SK-N-DZ (cell line): Measurements from ENCODE around the gene DSCAML1.
"Not testable (repeated sequence)": the region's sequence is repeated elsewhere in the genome, so short reads cannot be mapped to it uniquely, and the experiment has no call there.

Experiments
- DNase-seq: peaks from one replicate; pipeline ENCODE4 v3.0.0-alpha.2; 2015; ENCODE audit warnings: low spot score

The DSCAML1 gene

DNA sequence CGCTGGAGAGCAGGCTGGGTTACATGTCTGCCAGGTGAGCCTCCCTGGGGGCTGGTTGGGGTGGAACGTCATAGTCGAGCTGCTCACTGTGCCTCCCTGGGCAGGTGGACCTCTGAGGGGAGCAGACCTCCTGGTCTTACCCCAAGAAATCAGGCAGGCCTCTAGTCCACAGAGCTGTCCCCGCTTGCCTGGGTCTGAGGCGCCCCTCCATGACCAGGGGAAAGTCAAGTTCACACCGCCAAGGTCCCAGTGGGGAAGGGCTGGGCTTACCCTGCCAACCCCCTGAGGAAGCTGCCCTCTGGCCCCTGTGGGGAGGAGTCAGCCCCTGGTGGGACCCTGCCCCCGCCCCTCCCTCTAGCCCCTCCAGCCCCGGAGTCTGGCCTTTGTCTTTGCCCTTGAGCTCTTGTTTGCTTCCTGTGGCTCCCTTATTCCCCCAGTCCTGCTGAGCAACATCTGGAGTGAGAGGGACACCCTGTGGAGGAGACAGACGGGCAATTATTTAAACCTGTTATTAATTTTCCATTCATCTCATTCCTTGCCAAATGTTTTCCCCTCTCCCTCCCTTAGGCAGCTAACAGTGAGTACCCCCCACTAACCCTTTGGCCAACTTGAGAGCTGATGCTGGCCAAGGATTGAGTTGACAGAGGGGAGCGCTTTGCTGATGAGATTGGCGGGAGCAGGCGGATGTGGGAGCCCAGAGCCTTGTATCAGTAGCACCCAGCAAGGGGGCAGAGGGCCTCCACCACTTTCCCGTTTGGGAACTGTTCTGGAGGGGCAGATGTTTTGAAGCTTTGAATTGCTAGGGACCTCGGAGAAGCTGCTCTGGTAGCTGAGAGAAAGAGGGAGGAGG lies 385.9 kb downstream of the DSCAML1 start:
- DNase-seq = no peak

DNA sequence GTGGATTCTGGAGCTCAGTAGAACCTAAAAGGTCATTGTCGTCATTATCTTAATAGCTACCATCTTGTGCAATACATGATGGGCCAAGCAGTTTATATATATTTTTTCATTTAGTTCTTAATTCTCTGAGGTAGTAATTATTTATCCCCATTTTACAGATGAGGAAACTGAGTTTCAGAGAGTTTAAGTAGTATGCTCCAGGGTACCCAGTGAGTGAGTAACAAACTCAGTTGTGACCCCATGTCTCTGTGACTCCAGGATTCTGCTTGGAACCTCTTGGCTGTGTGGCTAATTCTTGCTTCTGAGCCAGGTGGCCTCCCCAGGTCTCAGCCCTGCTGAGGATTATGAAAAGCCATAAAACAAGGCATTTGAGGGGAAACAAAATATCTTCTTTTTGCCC lies 386.8 kb downstream of the DSCAML1 start:
- no peak for DNase-seq

DNA sequence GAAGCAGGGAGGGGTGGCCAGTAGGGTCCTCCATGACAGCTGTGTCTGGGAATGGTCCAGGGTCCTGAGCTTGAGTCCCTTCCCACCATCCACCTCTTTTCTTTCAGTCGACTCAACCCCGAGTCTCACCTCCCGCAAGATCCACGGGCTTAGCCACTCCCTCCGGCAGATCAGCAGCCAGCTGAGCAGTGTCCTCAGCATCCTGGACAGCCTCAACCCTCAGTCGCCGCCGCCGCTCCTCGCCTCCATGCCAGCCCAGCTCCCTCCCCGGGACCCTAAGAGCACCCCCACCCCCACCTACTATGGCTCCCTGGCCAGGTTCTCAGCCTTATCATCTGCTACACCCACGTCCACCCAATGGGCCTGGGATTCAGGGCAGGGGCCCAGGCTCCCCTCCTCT lies 387.5 kb downstream of the DSCAML1 start:
- DNase-seq = no peak

DNA sequence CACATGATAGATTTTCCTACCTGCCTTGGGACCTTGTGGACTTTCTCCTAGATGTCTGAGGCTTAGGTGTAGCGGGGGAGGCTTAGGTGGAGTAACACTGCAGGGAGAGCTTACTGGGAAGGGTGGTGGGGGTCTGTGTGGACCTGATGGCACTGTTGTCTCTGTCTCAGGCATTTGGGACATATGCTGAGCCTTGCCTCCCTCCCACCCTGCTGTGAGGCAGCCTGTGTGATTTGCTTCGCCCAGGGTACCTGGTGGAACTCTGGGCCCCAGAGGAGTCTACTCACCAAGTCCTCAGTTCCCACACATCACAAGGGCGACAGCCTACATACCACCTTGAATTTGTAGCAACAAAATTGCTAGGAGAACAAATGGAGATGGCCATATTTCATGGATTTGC lies 388.7 kb downstream of the DSCAML1 start:
- DNase-seq = no peak

DNA sequence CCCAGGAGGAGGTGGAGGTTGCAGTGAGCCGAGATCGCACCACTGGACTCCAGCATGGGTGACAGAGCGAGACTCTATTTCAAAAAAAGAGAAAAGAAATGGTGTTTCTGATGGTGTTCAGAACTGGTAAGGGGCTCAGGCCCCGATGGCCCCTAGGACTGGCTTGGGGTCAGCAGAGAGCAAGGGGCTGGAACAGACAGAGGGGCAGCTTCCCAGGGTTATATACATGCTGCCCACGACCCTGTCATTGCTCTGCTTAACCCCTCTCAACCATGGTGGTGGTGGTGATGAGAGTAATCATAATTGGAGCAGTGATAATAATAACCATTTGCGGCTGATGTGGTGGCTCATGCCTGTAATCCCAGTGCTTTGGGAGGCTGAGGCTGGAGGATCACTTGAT lies 390.0 kb downstream of the DSCAML1 start:
- no peak for DNase-seq

DNA sequence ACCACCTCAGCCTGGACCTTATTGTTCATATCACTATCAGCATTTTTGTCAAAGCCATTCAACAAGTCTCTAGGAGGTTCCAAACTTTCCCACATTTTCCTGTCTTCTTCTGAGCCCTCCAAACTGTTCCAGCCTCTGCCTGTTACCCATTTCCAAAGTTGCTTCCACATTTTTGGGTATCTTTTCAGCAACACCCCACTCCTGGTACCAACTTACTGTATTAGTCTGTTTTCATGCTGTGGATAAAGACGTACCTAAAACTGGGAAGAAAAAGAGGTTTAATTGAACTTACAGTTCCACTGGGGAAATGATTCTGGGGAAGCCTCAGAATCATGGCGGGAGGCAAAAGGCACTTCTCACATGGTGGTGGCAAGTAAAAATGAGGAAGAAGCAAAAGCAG lies 391.1 kb downstream of the DSCAML1 start:
- DNase-seq = not testable (repeated sequence)

DNA sequence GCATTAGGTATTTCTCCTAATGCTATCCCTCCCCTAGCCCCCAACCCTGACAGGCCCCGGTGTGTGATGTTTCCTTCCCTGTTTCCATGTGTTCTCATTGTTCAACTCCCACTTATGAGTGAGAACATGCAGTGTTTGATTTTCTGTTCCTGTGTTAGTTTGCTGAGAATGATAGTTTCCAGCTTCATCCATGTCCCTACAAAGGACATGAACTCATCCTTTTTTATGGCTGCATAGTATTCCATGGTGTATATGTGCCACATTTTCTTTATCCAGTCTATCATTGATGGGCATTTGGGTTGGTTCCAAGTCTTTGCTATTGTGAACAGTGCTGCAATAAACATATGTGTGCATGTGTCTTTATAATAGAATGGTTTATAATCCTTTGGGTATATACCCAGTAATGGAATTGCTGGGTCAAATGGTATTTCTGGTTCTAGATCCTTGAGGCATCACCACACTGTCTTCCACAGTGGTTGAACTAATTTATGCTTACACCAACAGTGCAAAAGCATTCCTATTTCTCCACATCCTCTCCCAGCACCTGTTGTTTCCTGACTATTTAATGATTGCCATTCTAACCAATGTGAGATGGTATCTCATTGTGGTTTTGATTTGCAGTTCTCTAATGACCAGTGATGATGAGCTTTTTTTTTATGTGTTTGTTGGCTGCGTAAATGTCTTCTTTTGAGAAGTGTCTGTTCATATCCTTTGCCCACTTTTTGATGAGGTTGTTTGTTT lies 397.7 kb downstream of the DSCAML1 start:
- DNase-seq = not testable (repeated sequence)

DNA sequence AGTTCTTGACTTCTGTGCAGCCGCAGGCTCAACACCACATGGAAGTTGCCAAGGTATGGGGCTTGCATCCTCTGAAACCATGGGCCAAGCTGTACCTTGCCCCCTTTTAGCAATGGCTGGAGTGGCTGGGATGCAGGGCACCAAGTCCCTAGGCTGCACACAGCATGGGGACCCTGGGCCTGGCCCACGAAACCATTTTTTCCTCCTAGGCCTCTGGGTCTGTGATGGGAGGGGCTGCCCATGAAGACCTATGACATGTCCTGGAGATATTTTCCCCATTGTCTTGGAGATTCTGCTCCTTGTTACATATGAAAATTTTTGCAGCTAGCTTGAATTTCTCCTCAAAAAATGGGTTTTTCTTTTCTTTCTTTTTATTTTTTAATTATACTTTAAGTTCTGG lies 398.4 kb downstream of the DSCAML1 start:
- DNase-seq = not testable (repeated sequence)

DNA sequence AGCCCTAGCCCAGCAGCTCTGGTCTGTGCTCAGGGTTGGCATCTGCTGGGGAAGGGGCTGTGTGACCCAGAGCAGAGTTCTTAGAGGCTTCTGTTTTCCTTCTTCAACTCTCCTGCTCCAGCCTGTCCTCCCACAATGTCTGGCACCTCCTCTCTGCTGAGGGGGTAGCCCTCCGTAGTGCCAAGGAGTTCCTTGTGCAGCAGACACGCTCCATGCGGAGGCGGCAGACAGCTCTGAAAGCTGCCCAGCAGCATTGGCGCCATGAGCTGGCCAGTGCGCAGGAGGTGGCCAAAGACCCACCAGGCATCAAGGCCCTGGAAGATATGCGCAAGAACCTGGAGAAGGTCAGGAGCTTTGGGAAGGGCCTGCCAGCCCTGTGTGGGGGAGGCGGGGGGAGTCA lies 400.0 kb downstream of the DSCAML1 start:
- DNase-seq = no peak

DNA sequence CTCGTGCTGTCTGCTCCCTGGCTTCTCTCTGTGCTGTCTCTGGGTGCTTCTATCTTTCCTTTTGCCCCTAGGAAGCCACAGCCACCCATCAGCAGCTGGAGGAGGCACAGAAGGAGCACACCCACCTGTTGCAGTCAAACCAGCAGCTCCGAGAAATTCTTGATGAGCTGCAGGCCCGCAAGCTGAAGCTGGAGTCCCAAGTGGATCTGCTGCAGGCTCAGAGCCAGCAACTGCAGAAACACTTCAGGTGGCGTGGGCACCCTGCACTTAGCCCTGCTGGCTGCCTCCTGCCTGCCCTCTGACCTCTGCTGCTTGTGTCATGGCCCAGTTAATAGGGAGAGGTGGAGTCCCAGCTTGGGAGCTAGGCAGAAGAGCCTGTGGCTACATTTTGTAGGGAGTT lies 401.5 kb downstream of the DSCAML1 start:
- no peak for DNase-seq

DNA sequence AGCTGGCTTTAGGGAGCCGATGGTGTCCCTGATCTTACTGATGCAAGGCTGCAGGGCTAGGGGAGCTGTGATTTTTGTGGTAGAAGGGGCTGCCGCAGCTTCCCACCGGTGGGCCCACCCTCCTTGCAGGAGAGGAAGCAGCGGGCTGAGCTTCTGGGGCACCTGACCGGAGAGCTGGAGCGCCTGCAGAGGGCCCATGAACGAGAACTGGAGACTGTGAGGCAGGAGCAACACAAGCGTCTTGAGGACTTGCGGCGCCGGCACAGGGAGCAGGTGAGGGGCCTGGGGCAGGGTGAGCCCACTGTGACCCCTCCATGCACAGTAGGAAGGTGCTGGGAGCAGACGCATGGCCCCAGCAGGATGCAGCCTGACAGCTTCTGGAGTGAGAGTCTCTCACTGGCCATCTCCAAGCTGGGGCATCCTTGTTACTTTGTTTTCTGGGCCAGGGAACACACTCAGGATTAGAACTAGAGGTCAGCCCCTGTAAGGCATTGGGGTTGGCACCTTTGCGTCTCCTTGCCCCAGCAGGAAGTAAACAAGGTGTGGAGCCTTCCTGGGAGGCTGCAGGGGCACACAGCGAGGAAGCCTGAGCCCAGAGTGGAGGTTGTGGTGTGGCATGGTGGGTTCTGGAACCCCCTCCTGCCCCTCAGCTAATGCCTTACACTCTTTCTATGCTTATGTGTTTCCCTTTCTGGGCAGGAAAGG lies 402.6 kb downstream of the DSCAML1 start:
- DNase-seq = no peak

DNA sequence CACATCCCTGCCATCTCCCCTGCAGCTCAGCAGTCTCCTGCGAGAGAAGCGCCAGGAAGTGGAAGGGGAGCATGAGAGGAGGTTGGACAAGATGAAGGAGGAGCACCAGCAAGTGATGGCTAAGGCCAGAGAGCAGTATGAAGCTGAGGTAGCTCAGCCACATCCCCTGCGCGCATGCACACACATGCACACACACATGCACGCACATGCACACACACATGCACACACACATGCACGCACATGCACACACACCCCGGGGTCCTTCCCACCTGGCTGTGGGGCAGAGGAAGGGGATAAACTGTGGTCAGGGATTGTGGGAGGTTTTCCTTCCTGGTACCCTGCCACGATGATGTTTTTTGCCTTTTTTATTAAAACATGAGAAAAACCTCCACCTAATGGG lies 404.0 kb downstream of the DSCAML1 start:
- DNase-seq = no peak

DNA sequence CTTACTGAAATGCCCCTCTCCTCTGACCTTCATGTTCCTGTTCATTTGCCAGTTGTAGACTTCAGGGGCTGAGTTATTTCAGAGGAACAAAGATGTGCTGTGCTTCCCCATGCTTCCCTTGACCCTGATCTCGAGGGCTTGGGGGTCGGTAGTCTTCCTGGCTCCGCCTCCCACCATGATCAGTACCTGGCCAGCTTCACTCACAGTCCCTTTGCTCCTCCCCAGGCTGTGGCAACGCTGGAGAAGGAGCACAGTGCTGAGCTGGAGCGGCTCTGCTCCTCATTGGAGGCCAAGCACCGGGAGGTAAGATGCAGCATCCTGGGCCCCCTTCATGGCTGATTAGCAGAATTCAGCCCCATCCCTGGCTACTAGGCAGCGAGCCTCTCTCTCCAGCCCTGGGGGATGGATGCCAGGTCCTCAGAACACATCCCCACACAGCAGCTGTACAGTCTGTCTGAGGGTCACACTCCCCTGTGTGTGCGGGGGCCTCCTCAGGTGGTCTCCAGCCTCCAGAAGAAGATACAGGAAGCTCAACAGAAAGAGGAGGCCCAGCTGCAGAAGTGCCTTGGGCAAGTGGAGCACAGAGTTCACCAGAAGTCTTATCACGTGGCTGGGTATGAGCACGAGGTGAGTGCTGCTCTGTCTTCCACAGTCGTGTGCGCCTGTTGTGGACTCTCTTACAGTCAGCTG lies 404.9 kb downstream of the DSCAML1 start:
- no peak for DNase-seq

DNA sequence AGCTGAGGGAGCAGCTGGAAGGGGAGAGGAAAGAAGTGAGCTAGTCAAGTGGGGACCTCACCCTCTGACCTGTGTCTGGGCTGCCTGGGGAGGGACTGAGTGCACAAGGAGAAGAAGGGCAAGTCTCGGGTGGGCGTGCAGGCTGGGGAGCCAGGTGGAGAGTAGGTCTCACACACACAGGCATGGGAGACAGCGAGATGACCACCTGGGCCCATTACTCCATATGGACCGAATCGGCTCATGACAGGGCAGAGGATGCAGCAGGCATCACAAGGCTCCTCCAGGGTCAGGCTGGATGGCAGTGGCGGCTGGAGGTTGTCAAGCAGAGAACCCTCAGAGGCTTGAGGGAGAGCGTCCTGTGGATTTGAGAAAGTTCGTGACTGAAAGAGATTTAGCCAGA lies 405.8 kb downstream of the DSCAML1 start:
- no peak for DNase-seq

DNA sequence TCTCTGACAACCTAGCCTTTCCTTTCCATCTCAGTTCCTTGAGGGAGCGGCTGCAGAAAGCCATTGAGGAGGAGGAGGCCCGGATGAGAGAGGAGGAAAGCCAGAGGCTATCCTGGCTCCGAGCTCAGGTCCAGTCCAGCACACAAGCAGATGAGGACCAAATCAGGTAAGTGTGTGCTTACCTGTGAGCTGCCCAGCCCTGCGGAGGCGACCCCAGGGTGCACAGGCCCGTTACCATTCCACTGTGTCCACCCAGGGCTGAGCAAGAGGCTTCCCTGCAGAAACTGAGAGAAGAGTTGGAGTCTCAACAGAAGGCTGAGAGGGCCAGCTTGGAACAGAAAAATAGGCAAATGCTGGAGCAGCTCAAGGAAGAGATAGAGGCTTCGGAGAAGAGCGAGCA lies 406.3 kb downstream of the DSCAML1 start:
- DNase-seq = no peak

DNA sequence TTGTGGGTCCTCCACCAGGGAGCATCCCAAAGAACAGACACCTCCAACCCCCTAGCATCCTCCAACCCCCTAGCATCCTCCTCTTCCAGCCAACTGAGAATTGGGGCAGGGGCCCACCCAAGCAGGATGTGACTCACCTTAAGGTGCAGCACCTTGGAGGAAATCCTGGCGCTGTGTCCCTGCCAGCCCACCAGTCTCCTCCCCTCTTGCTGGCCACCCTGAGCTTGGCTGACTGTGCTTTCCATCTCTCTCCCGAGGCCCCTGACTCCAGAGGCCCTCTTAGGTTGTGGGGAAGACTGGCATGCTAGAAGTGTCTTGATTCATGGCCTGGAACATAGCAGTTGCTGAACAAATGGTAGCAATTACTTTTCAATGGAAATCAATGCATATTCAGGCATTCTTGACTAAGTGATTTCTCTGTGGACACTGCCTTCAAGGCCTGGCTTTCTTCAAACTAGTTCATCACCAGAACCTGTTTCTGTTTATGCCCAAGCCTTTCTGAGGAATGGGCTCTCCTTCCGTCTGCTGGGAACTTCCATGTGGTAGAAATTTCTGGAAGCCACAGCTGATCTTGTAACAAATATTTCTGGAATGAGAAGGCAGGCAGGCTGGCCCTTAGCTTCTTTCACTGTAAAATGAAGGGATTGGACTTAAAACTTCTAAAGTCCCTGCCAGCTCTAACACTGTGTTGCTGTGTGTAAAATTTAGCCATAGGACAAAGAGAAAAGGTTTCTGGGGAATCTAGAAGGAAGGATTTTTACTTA lies 408.8 kb downstream of the DSCAML1 start:
- DNase-seq = no peak

DNA sequence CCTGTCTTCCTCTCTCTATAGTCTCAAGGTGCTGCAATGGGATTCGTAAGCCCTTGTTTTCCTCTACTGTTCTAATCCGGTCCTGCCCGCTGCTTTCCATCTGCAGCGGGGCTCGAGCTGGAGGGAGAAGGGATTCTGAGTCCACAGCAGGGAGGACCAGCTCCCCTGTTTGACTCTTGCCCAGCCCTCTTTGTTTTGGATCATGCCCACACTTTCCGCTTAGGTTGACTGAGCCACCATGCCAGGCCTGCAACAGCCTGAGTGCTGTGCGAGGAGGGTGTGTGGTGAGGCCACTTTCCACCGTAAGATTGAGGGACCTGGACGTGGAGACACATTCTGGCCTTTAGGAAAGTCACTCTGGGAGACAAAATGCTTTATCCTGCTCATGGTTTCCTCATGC lies 411.1 kb downstream of the DSCAML1 start:
- DNase-seq = no peak

DNA sequence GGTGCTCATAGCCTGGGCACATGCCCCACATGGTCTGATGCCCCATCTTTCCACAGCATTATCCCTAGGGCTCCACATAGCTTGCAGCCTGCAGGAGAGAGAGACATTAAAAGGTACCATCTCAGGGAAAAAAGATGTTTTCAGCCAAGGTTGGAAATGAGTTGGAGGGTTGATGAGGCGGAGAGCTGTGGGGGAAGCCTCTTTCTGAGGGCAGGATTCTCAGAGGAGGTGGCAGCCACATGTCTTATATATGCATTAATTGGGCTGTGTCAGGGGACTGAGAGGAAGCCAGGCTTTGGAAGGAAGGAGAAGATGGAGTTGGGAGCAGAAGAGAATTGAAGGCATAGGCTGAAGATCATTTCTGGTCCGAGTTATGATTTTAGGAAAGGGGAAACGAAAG lies 411.5 kb downstream of the DSCAML1 start:
- DNase-seq = no peak

DNA sequence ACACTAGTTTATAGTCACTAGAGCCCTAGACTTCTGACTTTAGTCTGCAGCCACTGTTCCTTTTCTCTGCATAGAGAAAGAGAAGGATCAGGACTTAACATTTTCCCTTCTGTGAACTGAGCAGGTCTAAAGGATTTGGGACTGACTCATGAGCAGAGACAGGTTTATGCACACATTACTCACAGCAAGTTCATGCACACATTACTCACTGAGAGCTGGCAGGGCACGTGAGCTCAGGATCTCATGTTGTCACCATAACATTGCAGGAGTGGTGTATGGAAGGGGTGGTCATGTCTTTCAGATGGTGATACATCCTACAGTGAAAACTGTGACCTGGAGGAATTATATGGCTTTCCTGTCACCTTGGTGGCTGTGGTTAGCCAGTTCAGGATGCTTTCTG lies 413.0 kb downstream of the DSCAML1 start:
- no peak for DNase-seq

DNA sequence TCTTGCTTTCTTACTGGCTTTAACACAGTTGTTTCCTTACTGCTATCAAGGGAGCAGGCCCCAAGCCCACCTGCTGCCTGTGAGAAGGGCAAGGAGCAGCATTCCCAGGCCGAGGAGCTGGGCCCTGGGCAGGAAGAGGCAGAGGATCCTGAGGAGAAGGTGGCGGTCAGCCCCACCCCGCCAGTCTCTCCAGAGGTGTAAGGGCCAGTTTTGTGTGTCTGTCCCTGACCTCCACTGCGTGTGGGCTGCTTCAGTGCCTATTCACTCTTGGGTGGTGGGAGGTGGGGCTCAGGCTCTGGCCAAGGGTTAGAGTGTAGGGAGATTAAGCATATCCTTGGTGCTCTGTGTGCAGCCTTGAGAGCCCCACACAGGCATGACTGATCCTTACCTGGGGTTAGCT lies 414.3 kb downstream of the DSCAML1 start:
- no peak for DNase-seq
